ENCODE data around the gene RAB11FIP4.
A peak's percentile ranks its signal among the peaks of the same experiment; 100 is the strongest.

The RAB11FIP4 gene

GRCh38 chr17:31488264-31488981 lies 96.9 kb downstream of the RAB11FIP4 start:
- peak overlapping the region; percentile 97 for H3K27ac Mint-ChIP-seq
- H3K4me1 Mint-ChIP-seq = peaks cover 61% of the 10 kb centered on the region
- ATAC-seq (peak; percentile 6), DNase-seq (ENCODE audit: low spot score in 2 of 2) (peak in 1 of 2 donors; percentile 69)
- H3K4me3 Mint-ChIP-seq = peak overlapping the region; percentile 86
- H3K36me3 Mint-ChIP-seq = peaks cover 10% of the 10 kb centered on the region
- H3K9me3 Mint-ChIP-seq = no peaks in the 10 kb centered on the region

DNA sequence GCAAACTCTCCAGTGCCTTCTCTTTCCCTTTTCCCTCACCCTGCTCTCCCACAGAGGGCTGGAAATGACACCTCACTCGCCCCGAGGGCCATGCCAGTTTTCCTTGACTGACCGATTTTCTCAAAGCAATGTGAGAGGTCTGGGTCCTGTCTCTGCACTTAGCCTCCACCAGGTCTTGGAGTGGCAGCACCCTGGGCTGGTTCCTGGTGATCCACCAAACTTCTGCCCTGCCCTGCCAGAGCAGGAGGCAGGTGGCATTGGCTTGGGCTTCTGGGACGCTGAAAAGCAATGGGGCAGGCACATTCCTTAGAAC lies 97.5 kb downstream of the RAB11FIP4 start:
- Mint-ChIP-seq H3K4me3 (peak overlapping the region; percentile 86), H3K9me3 (no peaks in the 10 kb centered on the region), H3K4me1 (peaks cover 66% of the 10 kb centered on the region), H3K36me3 (peaks cover 10% of the 10 kb centered on the region), H3K27ac (peak overlapping the region; percentile 97)
- no peak for ATAC-seq
- no peak for DNase-seq (ENCODE audit: low spot score in 2 of 2)

GRCh38 chr17:31489295-31490018 lies 98.0 kb downstream of the RAB11FIP4 start:
- DNase-seq (ENCODE audit: low spot score in 2 of 2) = no peak
- Mint-ChIP-seq H3K4me3 (peak overlapping the region; percentile 86), H3K9me3 (no peaks in the 10 kb centered on the region), H3K4me1 (peaks cover 70% of the 10 kb centered on the region), H3K27ac (peak overlapping the region; percentile 97), H3K36me3 (peaks cover 10% of the 10 kb centered on the region)
- ATAC-seq = no peak

DNA sequence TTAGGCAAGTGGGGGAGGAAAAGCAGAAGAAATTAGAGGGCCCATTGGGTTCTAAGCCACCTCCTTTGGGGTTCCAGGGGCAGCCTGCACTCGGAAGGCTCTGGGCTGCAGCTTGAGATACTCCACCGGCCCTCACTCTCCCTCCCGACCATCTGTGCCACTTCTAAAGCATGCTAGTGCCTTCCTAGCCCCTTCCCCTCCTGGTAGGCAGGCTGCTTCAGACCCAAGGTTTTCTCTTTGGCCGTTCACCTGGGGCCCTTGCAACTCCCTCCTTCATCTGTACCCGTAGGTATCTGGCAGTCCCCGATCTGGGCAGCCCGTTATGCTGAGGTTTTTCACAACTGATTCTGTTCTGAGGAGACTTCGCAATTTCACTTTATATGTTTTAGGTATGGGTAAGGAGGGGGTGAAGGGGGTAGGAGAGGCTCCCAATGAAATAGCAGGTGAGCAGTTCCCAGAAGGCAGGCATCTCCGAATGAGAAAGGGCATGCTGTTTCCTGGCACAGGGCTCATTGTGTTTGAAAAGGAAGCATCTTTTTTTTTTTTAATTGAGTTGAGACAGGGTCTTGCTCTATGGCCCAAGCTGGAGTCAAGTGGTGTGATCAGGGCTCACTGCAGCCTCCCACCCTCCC lies 98.7 kb downstream of the RAB11FIP4 start:
- peaks cover 77% of the 10 kb centered on the region for H3K4me1 Mint-ChIP-seq
- peak overlapping the region; percentile 97 for H3K27ac Mint-ChIP-seq
- ATAC-seq = no peak
- H3K9me3 Mint-ChIP-seq = no peaks in the 10 kb centered on the region
- H3K4me3 Mint-ChIP-seq = peak overlapping the region; percentile 86
- H3K36me3 Mint-ChIP-seq = peaks cover 10% of the 10 kb centered on the region
- no peak for DNase-seq (ENCODE audit: low spot score in 2 of 2)

DNA sequence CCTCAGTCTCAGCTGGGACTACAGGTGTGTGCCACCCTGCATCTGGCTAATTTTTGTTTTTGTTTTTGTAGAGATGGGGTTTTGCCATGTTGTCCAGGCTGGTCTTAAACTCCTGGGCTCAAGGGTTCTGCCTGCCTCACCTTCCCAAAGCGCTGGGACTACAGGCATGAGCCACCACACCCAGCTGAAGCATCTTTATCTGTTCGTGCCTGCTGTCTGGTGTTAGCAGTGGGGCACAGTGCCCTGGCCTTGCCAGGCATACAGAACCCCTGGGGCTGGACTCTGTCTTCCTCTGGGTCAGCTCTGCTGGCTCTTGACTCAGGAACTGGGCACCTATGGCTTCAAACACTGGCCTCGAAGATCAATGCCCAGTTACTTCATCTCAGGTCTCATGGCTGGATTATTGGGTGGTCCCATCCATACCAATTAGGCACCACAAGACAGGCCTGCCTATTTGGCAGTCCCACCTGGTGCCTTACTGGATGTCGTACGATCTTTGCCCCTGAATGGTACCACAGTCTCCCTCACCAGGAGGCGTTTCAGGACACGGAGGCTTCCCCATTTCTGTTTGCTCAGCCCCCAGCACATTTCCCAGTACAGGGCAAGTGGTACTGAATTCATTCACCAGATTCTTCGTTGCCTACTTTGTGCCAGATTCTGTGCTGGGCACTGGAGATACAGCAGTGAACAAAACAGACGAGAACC lies 99.3 kb downstream of the RAB11FIP4 start:
- H3K36me3 Mint-ChIP-seq = peaks cover 10% of the 10 kb centered on the region
- H3K27ac Mint-ChIP-seq = peak overlapping the region; percentile 97
- ATAC-seq (no peak), DNase-seq (ENCODE audit: low spot score in 2 of 2) (no peak)
- H3K9me3 Mint-ChIP-seq = no peaks in the 10 kb centered on the region
- H3K4me1 Mint-ChIP-seq = peaks cover 83% of the 10 kb centered on the region
- H3K4me3 Mint-ChIP-seq = peak overlapping the region; percentile 86

DNA sequence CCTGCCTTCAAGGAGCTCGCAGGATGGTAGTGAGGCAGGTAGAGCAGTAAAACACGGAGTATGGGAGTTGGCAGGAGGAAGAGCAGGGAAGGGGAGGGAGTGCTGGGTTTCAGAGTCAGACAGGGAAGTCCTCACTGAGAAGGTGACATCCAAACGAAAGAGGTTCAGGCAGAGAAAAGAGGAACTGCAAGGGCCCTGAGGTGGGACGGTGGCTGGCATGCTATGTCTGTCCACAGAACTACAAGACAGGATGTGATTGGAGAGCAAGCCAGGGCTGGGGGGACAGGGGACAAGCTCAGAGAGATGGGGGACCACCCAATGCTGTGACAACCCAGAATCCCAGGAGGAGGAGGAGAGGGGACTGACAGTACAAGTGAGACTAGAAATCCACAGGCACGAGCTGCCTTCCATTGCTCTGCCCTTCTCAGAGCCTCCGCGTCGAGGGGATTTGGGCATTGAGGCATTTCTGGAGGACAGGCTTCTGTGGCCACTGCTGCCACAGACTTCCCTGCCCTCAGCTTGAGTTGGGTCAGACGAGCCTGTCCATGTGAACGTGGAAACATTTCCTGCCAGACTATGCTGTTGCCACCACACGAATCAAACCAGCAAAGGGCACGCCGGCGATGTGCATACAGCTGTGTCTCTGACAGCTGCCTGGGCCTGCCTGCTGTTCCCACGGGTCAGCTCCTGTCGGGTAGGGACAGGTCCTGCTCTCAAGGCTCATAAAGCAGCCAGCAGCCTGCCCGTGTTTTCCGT lies 100.1 kb downstream of the RAB11FIP4 start:
- Mint-ChIP-seq H3K4me1 (peaks cover 89% of the 10 kb centered on the region), H3K9me3 (no peaks in the 10 kb centered on the region), H3K36me3 (peaks cover 10% of the 10 kb centered on the region), H3K4me3 (peak overlapping the region; percentile 86), H3K27ac (peak overlapping the region; percentile 97)
- DNase-seq (ENCODE audit: low spot score in 2 of 2) (no peak), ATAC-seq (no peak)

DNA sequence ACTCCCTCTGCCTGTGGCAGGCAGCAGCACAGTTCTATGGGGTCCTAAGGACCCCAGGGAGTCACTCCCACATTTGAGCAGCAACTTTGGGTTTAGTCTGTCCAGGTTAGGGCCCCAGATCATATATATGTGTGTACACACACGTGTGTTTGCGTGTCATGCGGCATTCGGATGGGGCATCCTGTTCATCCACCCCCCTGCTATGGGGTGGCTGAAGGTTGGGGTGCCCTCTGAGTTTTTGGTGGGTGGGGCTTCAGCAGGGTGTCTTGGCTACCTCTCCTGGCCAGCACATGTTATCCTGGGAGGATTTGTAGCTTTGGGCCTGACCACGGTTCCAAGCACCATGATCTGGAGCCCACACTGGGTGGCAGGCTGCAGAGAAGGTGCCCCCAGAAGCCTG lies 100.7 kb downstream of the RAB11FIP4 start:
- ATAC-seq (no peak), DNase-seq (ENCODE audit: low spot score in 2 of 2) (no peak)
- H3K4me1 Mint-ChIP-seq = peaks cover 89% of the 10 kb centered on the region
- H3K9me3 Mint-ChIP-seq = no peaks in the 10 kb centered on the region
- H3K27ac Mint-ChIP-seq = peak overlapping the region; percentile 97
- peaks cover 9% of the 10 kb centered on the region for H3K36me3 Mint-ChIP-seq
- peak overlapping the region; percentile 86 for H3K4me3 Mint-ChIP-seq

DNA sequence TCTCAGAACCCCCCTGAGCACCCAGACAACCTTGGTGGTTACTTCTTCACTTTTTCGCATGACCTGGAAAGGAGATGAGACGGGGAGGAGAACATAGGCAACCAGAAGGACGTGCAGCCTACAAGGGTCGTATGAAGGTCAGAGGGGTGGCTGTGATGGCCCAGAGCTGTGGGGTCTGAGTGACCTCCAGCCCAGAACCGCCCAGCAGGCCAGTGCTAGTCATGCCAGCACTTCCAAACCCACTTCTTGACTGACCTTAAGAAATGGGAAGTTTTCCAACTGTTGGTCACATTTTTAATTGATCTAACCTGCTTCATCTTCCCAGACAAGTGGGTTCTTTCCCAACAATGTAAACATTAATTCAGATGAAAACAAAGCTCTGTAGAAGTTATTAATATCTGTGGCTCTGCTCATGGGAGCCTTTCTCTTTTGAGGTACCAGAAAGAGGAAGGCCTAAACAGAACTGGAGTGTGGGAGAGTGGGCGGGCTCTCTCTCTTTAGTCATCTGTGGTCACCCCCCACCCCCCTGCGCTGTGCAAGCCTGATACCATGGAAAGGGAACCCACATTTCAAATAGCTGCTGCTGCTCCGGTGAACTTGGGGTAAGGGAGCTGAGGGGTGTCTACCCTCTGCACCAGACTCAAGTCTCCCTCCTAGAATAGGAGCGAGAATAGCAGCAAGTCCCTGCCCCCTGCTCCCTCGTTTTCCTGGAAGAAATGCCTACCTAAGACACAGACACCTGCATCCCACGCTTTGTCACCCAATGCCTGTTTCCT lies 101.6 kb downstream of the RAB11FIP4 start:
- peak overlapping the region; percentile 86 for H3K4me3 Mint-ChIP-seq
- H3K27ac Mint-ChIP-seq = peak overlapping the region; percentile 97
- peaks cover 6% of the 10 kb centered on the region for H3K36me3 Mint-ChIP-seq
- peaks cover 93% of the 10 kb centered on the region for H3K4me1 Mint-ChIP-seq
- no peaks in the 10 kb centered on the region for H3K9me3 Mint-ChIP-seq
- ATAC-seq (peak; percentile 69), DNase-seq (ENCODE audit: low spot score in 2 of 2) (peak in 1 of 2 donors; percentile 63)

DNA sequence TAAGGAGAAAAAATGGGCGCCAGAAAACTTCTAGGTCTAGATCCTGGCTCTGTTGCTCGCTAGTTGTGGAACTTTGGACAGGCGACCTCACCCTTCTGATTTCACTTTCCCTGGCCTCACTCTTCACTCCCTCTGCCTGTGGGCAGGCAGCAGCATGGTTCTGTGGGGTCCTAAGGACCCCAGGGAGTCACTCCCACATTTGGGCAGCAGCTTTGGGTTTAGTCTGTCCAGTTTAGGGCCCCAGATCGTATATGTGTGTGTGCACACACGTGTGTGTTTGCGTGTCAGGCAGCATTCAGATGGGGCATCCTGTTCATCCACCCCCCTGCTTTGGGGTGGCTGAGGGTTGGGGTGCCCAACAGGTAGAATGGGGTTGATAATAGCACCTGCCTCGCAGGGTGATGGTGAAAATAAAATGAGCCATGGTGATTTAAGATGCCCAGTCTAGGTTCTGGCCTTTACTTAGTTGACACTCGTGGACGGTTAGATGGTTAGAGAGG lies 102.2 kb downstream of the RAB11FIP4 start:
- Mint-ChIP-seq H3K4me3 (peak overlapping the region; percentile 86), H3K4me1 (peaks cover 98% of the 10 kb centered on the region), H3K36me3 (peaks cover 4% of the 10 kb centered on the region), H3K27ac (peak overlapping the region; percentile 97), H3K9me3 (no peaks in the 10 kb centered on the region)
- DNase-seq (ENCODE audit: low spot score in 2 of 2) (no peak), ATAC-seq (peak; percentile 4)

DNA sequence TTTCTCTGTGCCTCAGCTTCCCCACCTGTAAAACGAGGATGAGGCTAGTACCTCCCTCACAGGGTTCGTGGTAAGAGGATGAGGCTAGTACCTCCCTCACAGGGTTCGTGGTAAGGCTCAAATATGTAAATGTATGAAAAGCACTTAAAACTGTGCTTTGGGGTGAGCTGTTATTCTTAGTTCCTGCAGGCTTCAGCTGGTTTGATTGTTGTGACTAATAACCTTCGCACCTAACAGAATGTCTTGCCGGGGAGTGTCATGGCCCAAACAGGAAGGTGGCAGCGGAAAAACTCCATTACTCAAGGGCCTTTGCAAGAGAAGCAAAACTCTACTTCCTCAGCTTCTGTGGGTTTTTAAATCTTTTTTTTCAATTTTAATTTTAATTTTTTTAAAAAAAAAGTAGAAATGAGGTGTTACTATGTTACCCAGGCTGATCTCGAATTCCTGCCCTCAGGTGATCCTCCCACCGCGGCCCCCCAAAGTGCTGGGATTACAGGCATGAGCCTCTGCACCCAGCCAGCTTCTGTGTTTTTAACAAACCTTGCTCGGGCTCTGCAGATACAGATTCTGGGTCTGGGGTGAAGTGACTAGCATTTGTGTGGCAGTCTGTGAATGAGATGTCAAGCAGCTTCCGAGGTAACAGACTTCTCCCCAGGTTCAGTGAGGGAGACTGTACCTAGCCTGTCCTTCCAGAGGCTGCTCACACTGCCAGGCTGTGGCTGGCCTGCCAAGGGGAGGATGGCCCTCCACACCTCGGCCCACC lies 103.0 kb downstream of the RAB11FIP4 start:
- Mint-ChIP-seq H3K36me3 (peaks cover 3% of the 10 kb centered on the region), H3K9me3 (no peaks in the 10 kb centered on the region), H3K27ac (peak overlapping the region; percentile 97), H3K4me1 (peaks cover 93% of the 10 kb centered on the region), H3K4me3 (peak overlapping the region; percentile 86)
- ATAC-seq (peak; percentile 90), DNase-seq (ENCODE audit: low spot score in 2 of 2) (peak in 1 of 2 donors; percentile 72)

GRCh38 chr17:31495022-31495885 lies 103.8 kb downstream of the RAB11FIP4 start:
- Mint-ChIP-seq H3K9me3 (no peaks in the 10 kb centered on the region), H3K4me3 (peak overlapping the region; percentile 86), H3K27ac (peak overlapping the region; percentile 97), H3K4me1 (peaks cover 93% of the 10 kb centered on the region), H3K36me3 (peaks cover 5% of the 10 kb centered on the region)
- no peak for ATAC-seq
- no peak for DNase-seq (ENCODE audit: low spot score in 2 of 2)

- Mint-ChIP-seq H3K36me3 (peaks cover 5% of the 10 kb centered on the region), H3K27ac (peak overlapping the region; percentile 97)
Measured at GRCh38 chr17:31496097-31496496, 104.6 kb downstream of the RAB11FIP4 start.

DNA sequence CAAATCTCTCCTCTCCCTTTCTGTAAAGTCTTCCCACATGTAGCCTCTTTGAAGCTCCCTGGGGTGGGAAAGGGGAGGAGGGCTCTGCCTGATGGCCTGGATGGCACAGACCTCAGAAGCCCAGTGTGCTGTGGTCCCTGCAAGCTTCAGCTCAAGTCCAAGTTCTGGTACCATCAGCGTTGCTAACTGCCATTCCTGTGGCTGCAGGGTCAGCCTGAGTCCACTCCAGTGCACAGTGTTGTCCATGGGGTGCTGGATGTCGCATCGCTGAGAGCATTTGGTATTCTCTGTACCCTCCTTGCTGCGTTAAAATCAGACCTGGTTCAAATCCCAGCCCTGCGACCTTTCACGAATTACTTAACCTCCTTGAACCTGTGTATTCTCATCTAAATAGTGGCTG lies 105.1 kb downstream of the RAB11FIP4 start:
- no peaks in the 10 kb centered on the region for H3K9me3 Mint-ChIP-seq

More at GRCh38 chr17:31496097-31496496, 104.6 kb downstream of the RAB11FIP4 start:
- DNase-seq (ENCODE audit: low spot score in 2 of 2) (no peak), ATAC-seq (no peak)
- H3K4me1 Mint-ChIP-seq = peaks cover 85% of the 10 kb centered on the region
- no peaks in the 10 kb centered on the region for H3K9me3 Mint-ChIP-seq
- H3K4me3 Mint-ChIP-seq = no peak overlapping the region

More for the DNA sequence above, 105.1 kb downstream of the RAB11FIP4 start:
- ATAC-seq (no peak), DNase-seq (ENCODE audit: low spot score in 2 of 2) (no peak)
- Mint-ChIP-seq H3K4me1 (peaks cover 80% of the 10 kb centered on the region), H3K36me3 (peaks cover 5% of the 10 kb centered on the region), H3K27ac (peak overlapping the region; percentile 97), H3K4me3 (no peak overlapping the region)

Data from stimulated activated effector memory CD8-positive, alpha-beta T cell treated with anti-CD3 and anti-CD28 coated beads, Interleukin-12 subunit alpha, Interleukin-12 subunit beta, amount 100 ng/mL, for 72 hours (primary cell).